OCI-LY7 (cell line): ENCODE results near the gene KHDC1. TPM values are rescaled to one million over a fixed set of nuclear protein-coding genes. Genes with fewer than 3 reads are reported as not detected.
"Not testable (repeated sequence)": the region's sequence is repeated elsewhere in the genome, so short reads cannot be mapped to it uniquely, and the experiment has no call there.

Experiments used
- BruUV-seq: library from RNA; stranded (reverse); fragments of 400-500 nt; replicated peaks from 2 replicates; lab custom pipeline; 2021; lab: Mats Ljungman, UMichigan
- CTCF ChIA-PET: fragments of 300-600 bp; sonication (Branson Sonifier 250); formaldehyde crosslinking; loops from one replicate; lab custom pipeline; 2022; ENCODE audit warnings: antibody characterized with exemption; ENCODE audit not compliant: unreplicated experiment; lab: Charles Lee
- POLR2A ChIA-PET: fragments of 300-600 bp; sonication (Branson Sonifier 250); formaldehyde crosslinking; loops from one replicate; lab custom pipeline; 2022; ENCODE audit warnings: antibody characterized with exemption; lab: Charles Lee
- DNase-seq: peaks from one replicate; pipeline ENCODE4 v3.0.0-alpha.2; 2015; ENCODE audit warnings: low spot score
- H2AFZ ChIP-seq: fragments of 200-600 bp; sonication (generic), shearing (Covaris generic); 2 replicates; pipeline ENCODE4 v1.6.1; 2014; ENCODE audit warnings: mild to moderate bottlenecking, antibody characterized with exemption, low read length, moderate library complexity
- H3K27ac ChIP-seq: fragments of 200-600 bp; sonication (generic); 2 replicates; pipeline ENCODE4 v1.5.1; 2014; ENCODE audit warnings: mixed run types, low read depth, mild to moderate bottlenecking, moderate library complexity, low read length, inconsistent platforms; ENCODE audit not compliant: poor library complexity, severe bottlenecking
- H3K36me3 ChIP-seq: fragments of 200-600 bp; sonication (generic); 2 replicates; pipeline ENCODE4 v1.6.1; 2014; ENCODE audit warnings: mild to moderate bottlenecking, antibody characterized with exemption, low read length, moderate library complexity, mixed read lengths; ENCODE audit not compliant: insufficient read depth
- H3K4me1 ChIP-seq: fragments of 200-600 bp; sonication (generic); 2 replicates; pipeline ENCODE4 v1.5.1; 2014; ENCODE audit warnings: mild to moderate bottlenecking, low read length; ENCODE audit not compliant: insufficient read depth, poor library complexity, severe bottlenecking
- H3K4me2 ChIP-seq: fragments of 200-600 bp; sonication (generic); 2 replicates; pipeline ENCODE4 v1.6.1; 2014; ENCODE audit warnings: mild to moderate bottlenecking, low read length
- H3K4me3 ChIP-seq: fragments of 200-600 bp; sonication (generic); 2 replicates; pipeline ENCODE4 v1.5.1; 2014; ENCODE audit warnings: mild to moderate bottlenecking, low read depth, low read length; ENCODE audit not compliant: poor library complexity, severe bottlenecking
- H3K79me2 ChIP-seq: fragments of 200-600 bp; sonication (generic); 2 replicates; pipeline ENCODE4 v1.6.1; 2016; ENCODE audit warnings: low read depth, mild to moderate bottlenecking, low read length, moderate library complexity, mixed read lengths; ENCODE audit not compliant: insufficient read depth
- H3K9me2 ChIP-seq: fragments of 200-600 bp; sonication (generic); 2 replicates; pipeline ENCODE4 v1.6.1; 2016; ENCODE audit warnings: mild to moderate bottlenecking, low read length, mixed read lengths; ENCODE audit not compliant: insufficient read depth
- H3K9me3 ChIP-seq: fragments of 200-600 bp; sonication (generic); 2 replicates; pipeline ENCODE4 v1.6.1; 2014; ENCODE audit warnings: mild to moderate bottlenecking, mixed run types, low read length, mixed read lengths
- H4K20me1 ChIP-seq: fragments of 200-600 bp; sonication (generic); 2 replicates; pipeline ENCODE4 v1.6.1; 2014; ENCODE audit warnings: mild to moderate bottlenecking, antibody characterized with exemption, low read length, moderate library complexity, mixed read lengths; ENCODE audit not compliant: insufficient read depth
- CTCF ChIP-seq: fragments of 200-600 bp; sonication (generic); conservative IDR thresholded peaks from 2 replicates; pipeline ENCODE4 v1.5.1; 2014; ENCODE audit warnings: mild to moderate bottlenecking, antibody characterized with exemption, low read length, moderate library complexity, mixed read lengths
- EZH2phosphoT487 ChIP-seq: fragments of 200-600 bp; sonication (generic); IDR thresholded peaks from 2 replicates; pipeline ENCODE4 v1.6.1; 2018; ENCODE audit warnings: low read depth, borderline replicate concordance, mild to moderate bottlenecking, mixed run types, antibody characterized with exemption, low read length, moderate library complexity, mixed read lengths
- intact Hi-C: fragments of 100-400 bp; cut with micrococcal nuclease; formaldehyde crosslinking; loops from one replicate; pipeline ENCODE4 v1.10.0; 2022; ENCODE audit not compliant: unreplicated experiment
- small RNA-seq: library from RNA; depleted of rRNA; stranded (forward); fragments of <200 nt; gene quantifications from one replicate; pipeline ENCODE3, GENCODE V24; 2014
- total RNA-seq, 2 experiments: library from RNA; depleted of rRNA in 1 of 2; stranded (reverse); fragments of >200 nt in 1 of 2; shearing (Covaris generic) in 1 of 2; gene quantifications; 2 replicates each; pipeline ENCODE4 v1.2.3, GENCODE V29; 2014 to 2022

The KHDC1 gene
- total RNA-seq, 2 experiments from 2014 or later, result 16.2 to 22.3 TPM

GRCh38 chr6:73200247-73200646 lies 62.7 kb downstream of the KHDC1 start:
- Histone ChIP-seq H3K9me3 (no peaks in the 10 kb centered on the region), H4K20me1 (no peaks in the 10 kb centered on the region), H3K4me3 (no peak overlapping the region), H3K4me2 (no peak overlapping the region), H2AFZ (no peak overlapping the region), H3K36me3 (peaks cover 14% of the 10 kb centered on the region), H3K9me2 (no peaks in the 10 kb centered on the region), H3K4me1 (no peaks in the 10 kb centered on the region), H3K27ac (no peak overlapping the region), H3K79me2 (no peaks in the 10 kb centered on the region)
- ChIA-PET POLR2A (interaction anchor here (0.7 kb wide), 1 partner anchor 1904 kb away, joined by 4 read pairs; no protein-coding TSS in a partner anchor), CTCF (no interaction called here)
- no peak for DNase-seq
- no TSS peak for BruUV-seq
- intact Hi-C loops, result no loop called here
- TF ChIP-seq EZH2phosphoT487, result no peak
- no peak for TF ChIP-seq CTCF

- intact Hi-C loops, result no loop called here
- H3K4me1 ChIP-seq, result no peaks in the 10 kb centered on the region
- H3K36me3 ChIP-seq, result peaks cover 28% of the 10 kb centered on the region
- no peak overlapping the region for H3K4me3 ChIP-seq
- TF ChIP-seq CTCF, result no peak
- TF ChIP-seq EZH2phosphoT487, result no peak
- no peaks in the 10 kb centered on the region for H3K9me2 ChIP-seq
- no TSS peak for BruUV-seq
- no peaks in the 10 kb centered on the region for H3K79me2 ChIP-seq
- no peak overlapping the region for H3K4me2 ChIP-seq
- no peaks in the 10 kb centered on the region for H4K20me1 ChIP-seq
- no peaks in the 10 kb centered on the region for H3K9me3 ChIP-seq
- no peak overlapping the region for H3K27ac ChIP-seq
- ChIA-PET CTCF (no interaction called here), POLR2A (no interaction called here)
- no peak for DNase-seq
- no peak overlapping the region for H2AFZ ChIP-seq
These were observed 68.3 kb downstream of the KHDC1 start for GRCh38 chr6:73194744-73195143.

- H3K4me1 ChIP-seq, intact Hi-C loops, H3K9me3 ChIP-seq, H3K4me3 ChIP-seq, CTCF ChIA-PET, H3K9me2 ChIP-seq, H2AFZ ChIP-seq, H3K27ac ChIP-seq, H3K79me2 ChIP-seq, DNase-seq, H3K4me2 ChIP-seq, H4K20me1 ChIP-seq, POLR2A ChIA-PET, BruUV-seq: not testable (repeated sequence)
- peaks cover 28% of the 10 kb centered on the region for H3K36me3 ChIP-seq
These were observed 69.7 kb downstream of the KHDC1 start for GRCh38 chr6:73193302-73193701.

Small RNA genes lying within 50 kb of the gene (small RNA-seq; reads per million reads assigned to genes)
- not detected for gene RPSAP41

Other genes starting within 250 kb of the KHDC1 start
- 1.1 TPM in 1 of 2 replicates, not detected in the other for gene KHDC1L, start 37.7 kb downstream of the KHDC1 start, total RNA-seq (2014; rRNA removed; shearing (Covaris generic))
- gene KHDC1L, start 37.7 kb downstream of the KHDC1 start, total RNA-seq (2022), result not detected in 2 replicates
- not detected in 2 replicates for gene DPPA5, start 91.1 kb upstream of the KHDC1 start, total RNA-seq (2014; rRNA removed; shearing (Covaris generic))
- not detected in 2 replicates for gene DPPA5, start 91.1 kb upstream of the KHDC1 start, total RNA-seq (2022)
- not detected in 2 replicates for gene KHDC3L, start 99.5 kb upstream of the KHDC1 start, total RNA-seq (2014; rRNA removed; shearing (Covaris generic))
- not detected in 2 replicates for gene KHDC3L, start 99.5 kb upstream of the KHDC1 start, total RNA-seq (2022)
- not detected in 2 replicates for gene OOEP, start 106.7 kb upstream of the KHDC1 start, total RNA-seq (2014; rRNA removed; shearing (Covaris generic))
- gene OOEP, start 106.7 kb upstream of the KHDC1 start, total RNA-seq (2022), result not detected in 2 replicates
- not detected in 2 replicates for gene DDX43, start 131.6 kb upstream of the KHDC1 start, total RNA-seq (2014; rRNA removed; shearing (Covaris generic))
- gene DDX43, start 131.6 kb upstream of the KHDC1 start, total RNA-seq (2022), result not detected in 2 replicates
- 0.18 and 1.3 TPM in 2 replicates for gene CGAS, start 189.1 kb upstream of the KHDC1 start, total RNA-seq (2014; rRNA removed; shearing (Covaris generic))
- 0.40 and 0.42 TPM in 2 replicates for gene CGAS, start 189.1 kb upstream of the KHDC1 start, total RNA-seq (2022)
- gene MTO1, start 198.5 kb upstream of the KHDC1 start, total RNA-seq (2014; rRNA removed; shearing (Covaris generic)), result 44.0 and 63.8 TPM in 2 replicates
- gene MTO1, start 198.5 kb upstream of the KHDC1 start, total RNA-seq (2022), result 72.5 and 90.3 TPM in 2 replicates